HG03045 (cell line): ENCODE data around the gene OR9G1.
"Not testable (repeated sequence)": the region's sequence is repeated elsewhere in the genome, so short reads cannot be mapped to it uniquely, and the experiment has no call there.

Experiments
- ATAC-seq: cut with Tn5 transposase; IDR thresholded peaks from one replicate; pipeline ENCODE4 v1.9.1; 2021; ENCODE audit warnings: mild to moderate bottlenecking, moderate library complexity; ENCODE audit not compliant: unreplicated experiment

The OR9G1 gene, protein sequence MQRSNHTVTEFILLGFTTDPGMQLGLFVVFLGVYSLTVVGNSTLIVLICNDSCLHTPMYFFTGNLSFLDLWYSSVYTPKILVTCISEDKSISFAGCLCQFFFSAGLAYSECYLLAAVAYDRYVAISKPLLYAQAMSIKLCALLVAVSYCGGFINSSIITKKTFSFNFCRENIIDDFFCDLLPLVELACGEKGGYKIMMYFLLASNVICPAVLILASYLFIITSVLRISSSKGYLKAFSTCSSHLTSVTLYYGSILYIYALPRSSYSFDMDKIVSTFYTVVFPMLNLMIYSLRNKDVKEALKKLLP

GRCh38 chr11:56698795-56699194 is at the start of gene OR9G1:
Gene OR9G1 (plus strand): TSS chr11:56699095. CDS start chr11:56700388, 1,293 bp downstream.
- no peak for ATAC-seq

- ATAC-seq: no peak
Measured at GRCh38 chr11:56659755-56660154, 39.1 kb upstream of the OR9G1 start.

DNA sequence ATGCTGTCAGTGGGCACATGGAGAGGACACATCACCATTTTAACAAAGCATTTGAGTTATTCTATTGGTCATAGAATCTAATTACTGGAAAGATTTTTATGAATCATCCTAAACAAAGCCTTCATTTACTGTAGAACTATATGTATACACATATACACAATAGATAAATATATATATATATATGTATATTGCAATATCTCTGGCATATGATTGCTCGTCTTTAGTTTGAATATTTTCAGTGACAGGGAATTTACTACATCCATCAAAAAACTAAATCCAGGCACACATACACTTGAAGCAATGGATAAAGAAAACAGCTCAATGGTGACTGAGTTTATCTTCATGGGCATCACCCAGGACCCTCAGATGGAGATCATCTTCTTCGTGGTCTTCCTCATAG is 35.5 kb upstream of the OR9G1 start, which contains the start of gene OR5AR1:
Gene OR5AR1, plus strand, starts transcription at position 301 of the 400 bp plus-strand sequence. Its CDS starts 0 bp downstream, at position 301.
- no peak for ATAC-seq

GRCh38 chr11:56670984-56671383 is 27.9 kb upstream of the OR9G1 start:
- no peak for ATAC-seq

DNA sequence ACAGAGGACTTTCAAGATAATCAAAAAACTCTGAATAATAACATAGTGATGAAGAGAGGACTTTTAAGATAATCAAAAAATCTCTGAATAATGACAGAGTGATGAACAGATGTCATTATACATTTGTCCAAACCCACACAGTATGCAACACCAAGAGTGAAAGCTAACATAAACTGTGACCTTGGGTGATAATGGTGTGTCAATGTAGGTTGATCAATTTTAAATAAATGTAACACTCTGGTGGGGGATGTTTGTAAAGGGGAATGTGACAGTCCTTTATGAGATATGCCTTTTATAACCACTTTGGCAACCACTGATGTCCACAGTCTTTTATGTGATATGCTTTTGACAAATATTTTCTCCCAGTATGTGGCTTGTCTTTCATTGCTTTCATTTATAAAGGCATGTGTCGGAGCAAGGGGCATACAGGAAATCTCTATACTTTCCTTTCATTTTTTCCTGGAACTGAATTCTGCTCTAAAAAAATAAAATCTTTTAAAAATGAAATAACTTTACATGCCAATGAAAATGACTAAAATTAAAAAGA is 10.3 kb upstream of the OR9G1 start:
- ATAC-seq: no peak

- ATAC-seq: not testable (repeated sequence)
Measured at GRCh38 chr11:56691179-56691578, 7.7 kb upstream of the OR9G1 start.

- ATAC-seq: no peak
Measured at GRCh38 chr11:56693428-56693827, 5.5 kb upstream of the OR9G1 start.

- no peak for ATAC-seq
Measured at GRCh38 chr11:56700242-56700913, 1.5 kb downstream of the OR9G1 start.

DNA sequence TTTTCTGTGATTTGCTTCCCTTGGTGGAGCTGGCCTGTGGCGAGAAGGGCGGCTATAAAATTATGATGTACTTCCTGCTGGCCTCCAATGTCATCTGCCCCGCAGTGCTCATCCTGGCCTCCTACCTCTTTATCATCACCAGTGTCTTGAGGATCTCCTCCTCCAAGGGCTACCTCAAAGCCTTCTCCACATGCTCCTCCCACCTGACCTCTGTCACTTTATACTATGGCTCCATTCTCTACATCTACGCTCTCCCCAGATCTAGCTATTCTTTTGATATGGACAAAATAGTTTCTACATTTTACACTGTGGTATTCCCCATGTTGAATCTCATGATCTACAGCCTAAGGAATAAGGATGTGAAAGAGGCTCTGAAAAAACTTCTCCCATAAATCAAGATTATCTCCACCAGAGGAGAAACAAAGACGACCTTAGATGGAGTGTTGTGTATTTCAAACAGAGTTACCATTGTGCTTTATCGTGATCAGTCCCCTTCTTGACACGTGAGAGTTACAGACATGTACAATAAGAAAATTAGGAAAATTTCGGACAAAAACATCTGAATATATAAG is 2.1 kb downstream of the OR9G1 start:
- no peak for ATAC-seq

- no peak for ATAC-seq
Measured at GRCh38 chr11:56705784-56706396, 7.0 kb downstream of the OR9G1 start.

DNA sequence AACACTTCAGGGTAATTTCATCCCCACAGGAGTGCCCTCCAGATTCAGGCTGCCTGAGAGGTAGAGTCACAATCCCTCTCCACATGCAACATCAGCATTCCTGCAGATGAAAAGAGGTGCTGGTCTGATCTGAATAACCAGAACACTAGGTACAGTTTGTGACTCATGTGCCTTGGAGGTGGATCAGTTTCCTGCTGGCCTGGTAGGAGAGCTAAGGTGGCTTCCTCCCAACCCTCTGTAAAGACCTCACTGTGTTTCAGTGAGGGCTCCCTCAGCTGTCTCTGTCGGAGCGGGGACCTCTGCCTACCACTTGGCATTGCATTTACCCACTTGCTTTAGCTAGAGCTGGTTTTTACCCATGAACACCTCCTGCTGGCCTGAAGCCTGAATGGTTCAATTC is 7.6 kb downstream of the OR9G1 start:
- no peak for ATAC-seq

DNA sequence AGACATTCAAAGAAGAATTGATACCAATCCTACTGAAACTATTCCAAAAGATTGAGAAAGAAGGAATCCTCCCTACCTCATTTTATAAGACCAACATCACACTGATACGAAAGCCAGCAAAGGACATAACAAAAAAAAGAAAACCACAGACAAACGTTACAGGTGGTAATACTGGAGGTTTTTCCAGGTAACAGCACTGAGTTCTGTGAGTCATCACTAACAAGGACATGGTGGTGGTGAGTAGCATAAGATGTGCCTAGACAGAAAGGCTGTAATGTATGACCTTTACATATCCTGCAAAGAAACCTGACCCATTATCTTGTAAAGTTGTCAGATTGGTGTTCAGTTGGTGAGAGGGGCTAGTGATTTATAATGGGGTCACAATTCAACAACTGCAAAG is 15.3 kb downstream of the OR9G1 start:
- no peak for ATAC-seq

DNA sequence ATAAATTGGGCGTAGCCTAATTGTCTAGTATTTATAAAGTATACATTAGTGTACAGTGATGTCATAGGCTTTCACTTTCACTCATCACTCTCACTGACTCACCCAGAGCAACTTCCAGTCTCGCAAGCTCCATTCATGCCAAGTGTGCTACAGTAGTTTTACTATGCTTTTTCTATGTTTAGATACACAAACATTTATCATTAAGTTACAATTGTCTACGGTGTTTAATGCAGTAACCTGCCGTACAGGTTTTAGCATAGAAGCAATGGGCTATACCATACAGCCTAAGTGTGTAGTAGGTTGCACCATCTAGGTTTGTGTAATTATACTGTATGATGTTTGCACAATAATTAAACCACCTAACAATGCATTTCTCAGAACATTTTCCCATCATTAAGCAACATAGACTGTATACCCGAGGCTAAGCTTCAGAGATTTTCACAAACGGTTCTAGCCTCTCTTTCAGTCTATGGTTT is 17.5 kb downstream of the OR9G1 start:
- ATAC-seq: no peak

DNA sequence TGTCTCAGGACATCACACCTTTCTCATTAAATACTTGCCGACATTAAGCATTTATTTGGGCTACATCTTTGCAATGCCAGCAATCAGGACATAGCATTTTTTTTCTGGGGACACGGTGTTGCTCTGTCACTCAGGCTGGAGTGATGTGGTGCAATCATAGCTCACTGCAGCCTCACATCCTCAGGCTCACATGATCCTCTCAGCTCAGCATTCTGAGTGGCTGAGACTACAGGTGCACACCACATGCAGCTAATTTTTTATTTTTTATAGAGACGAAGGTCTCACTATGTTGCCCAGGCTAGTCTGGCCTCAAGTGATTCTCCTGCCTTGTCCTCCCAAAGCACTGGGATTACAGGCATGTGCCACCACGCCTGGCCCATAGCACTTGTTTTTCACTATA is 21.6 kb downstream of the OR9G1 start:
- no peak for ATAC-seq

- no peak for ATAC-seq
Measured at GRCh38 chr11:56740107-56740506, 41.2 kb downstream of the OR9G1 start.

GRCh38 chr11:56740886-56741285 is 42.0 kb downstream of the OR9G1 start:
- ATAC-seq: no peak

DNA sequence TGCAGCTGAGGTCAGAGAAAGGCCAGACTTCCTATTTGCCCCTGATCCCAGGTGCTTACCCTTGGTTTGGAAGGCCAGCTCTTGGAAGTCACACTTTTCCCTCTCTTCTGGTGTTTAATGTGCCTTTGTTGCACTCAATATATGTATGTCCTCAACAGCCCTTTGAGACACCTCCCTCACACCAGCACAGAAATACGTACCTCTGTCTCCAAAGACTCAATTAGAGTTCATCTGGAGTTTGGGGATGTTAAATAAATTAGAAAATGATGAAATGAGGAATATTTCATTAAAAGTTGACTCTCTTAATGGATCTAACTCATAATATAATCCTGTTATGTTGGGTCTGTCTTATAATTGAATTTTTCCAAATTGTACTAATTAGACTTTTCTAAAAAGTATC is 49.7 kb downstream of the OR9G1 start, which contains the start of gene OR9G4:
Gene OR9G4, minus strand, starts transcription at position 101 of the 400 bp plus-strand sequence. CDS start 4,931 bp downstream, outside the sequence.
- no peak for ATAC-seq

GRCh38 chr11:56750190-56750589 is 51.3 kb downstream of the OR9G1 start:
- ATAC-seq: no peak

- ATAC-seq: no peak
Measured at GRCh38 chr11:56751480-56751879, 52.6 kb downstream of the OR9G1 start.
